ENCODE data around the gene ABHD17C. TPM values are rescaled to one million over a fixed set of nuclear protein-coding genes. Genes with fewer than 3 reads are reported as not detected.
A peak's percentile ranks its signal among the peaks of the same experiment; 100 is the strongest.

Gene ABHD17C
- total RNA-seq, 1 donor from 2014 or later = 7.4 TPM

DNA sequence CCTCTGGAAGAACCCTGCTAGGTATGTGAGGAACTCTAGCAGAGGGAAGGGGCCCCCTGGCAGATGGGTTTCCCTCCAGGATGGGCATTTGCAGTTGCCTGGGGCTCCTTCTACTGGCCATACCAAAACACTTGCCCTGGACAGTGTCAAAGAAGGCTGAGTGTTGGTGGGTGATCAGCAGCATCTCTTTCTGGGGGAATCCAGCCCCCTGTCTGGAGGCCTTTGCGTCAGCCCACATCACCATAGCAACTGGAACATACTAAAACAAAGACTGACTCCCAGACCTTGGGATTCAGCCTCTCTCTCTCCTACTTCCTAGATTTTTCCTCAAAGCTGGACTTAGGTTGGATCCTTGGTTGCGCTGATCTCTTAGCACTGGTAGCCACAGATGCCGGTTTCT, 92.2 kb downstream of the ABHD17C start:
- no peak for DNase-seq (ENCODE audit: low read depth)

DNA sequence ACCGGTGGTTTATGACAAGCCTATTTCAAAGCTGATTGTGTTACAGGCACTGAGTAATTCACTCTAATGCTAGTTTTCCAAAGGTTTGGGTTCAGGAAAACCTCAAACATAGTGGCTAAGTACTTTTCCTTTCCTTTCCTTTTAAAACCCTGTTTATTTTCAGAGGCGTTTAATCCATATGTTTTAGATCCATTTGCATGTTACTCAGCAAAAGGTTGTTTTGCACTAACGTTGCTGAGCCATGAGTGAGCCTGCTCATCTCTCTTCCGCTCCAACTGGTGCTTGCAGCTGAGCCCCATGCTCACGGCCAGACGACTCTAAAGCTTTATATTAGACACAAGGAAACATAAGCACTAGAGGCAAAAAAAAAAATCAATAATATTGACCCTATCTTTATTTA, 93.4 kb downstream of the ABHD17C start:
- DNase-seq (ENCODE audit: low read depth) = no peak

DNA sequence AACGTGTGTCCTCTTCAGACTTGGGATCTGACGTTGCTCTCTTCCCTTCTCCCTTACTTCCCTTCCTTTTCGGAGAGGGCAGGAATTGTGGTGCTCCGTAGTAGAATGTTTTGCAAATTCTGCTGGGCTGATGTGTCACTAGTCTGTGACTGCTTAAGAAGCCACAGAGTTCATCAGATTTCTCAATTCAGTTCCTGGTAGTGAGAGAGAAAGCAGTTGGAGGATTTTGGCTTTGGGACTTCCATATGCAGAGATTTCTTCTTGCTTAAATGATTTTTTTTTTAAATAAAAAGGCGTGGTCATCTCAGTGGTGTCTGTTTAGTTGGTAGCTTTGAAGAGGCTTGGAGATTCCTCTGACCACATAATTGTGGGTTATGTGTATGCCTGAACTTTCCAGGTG, 94.2 kb downstream of the ABHD17C start:
- DNase-seq (ENCODE audit: low read depth) = peak; percentile 9

DNA sequence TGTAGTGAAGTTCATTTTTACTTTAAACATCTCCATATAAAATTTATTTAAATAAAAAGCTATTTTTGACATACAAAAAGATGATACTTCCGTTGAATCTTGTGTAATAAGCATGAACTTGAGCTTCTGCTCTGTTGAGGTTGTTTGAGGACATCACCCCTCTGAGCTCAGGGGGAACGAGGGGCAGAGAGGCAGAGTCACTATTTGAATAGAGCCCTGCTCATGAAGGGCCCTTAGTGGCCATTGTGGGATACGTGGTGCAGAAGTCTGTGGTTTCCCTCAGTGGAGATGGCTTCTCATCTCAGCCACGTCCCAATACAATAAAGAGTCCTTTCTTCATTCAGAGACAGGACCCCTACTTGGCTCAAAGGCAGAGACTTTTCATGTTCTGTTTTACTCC, 94.7 kb downstream of the ABHD17C start:
- no peak for DNase-seq (ENCODE audit: low read depth)

DNA sequence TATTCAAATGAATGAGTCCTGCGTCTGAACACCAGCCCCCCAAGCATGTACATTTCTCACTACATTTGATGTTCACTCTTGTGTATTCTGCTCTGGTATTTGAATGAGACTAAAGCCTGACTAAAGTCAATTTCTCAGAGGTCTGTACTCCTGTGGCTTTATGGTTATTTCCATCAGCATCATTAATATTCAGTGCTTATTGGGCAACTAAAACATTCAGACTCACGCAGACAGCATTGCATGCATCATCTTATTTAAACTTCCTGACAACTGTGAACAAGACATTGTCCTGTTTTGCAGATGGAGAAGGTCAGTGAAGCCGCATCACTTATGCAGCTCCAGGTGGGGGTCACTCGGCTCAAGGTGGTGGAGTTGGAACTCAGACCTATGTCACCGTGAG, 95.1 kb downstream of the ABHD17C start:
- DNase-seq (ENCODE audit: low read depth) = no peak

DNA sequence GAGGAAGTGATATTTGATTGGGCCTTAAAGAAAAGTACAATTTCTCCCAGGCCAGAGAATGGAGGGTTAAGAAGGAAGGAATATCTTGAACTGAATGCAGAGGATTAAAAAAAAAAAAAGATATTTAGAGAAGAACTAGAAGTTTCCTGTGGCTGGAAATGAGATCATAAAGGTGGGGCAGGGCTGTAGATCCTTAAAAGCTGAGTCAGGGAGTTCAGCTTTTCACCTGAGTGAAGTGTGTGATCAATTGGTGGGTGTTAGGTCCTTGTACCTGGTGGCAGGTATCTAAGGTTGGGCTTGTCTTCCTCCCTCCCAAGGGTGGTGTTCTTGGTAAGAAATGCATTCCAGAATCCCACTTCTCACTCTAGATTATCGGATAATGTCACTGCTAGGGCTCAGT, 95.9 kb downstream of the ABHD17C start:
- no peak for DNase-seq (ENCODE audit: low read depth)

DNA sequence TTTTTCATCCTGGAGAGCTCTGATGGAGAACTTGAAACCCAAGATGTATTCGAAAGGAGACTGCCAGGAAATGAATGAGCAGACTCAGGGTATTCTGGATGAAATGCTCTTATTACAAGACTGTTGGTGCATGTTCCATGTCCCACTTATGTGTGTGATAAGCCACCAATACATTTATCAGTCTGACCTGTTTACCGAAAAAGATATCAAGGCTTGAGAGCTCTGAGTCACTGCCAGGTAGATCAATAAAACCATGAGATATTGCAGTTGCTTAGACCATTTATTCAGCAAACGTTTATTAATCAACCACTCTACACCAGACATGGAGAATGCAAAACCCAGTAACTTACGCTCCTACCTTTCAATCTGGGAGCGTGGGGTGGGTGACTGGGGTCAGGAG, 101.3 kb downstream of the ABHD17C start:
- no peak for DNase-seq (ENCODE audit: low read depth)

DNA sequence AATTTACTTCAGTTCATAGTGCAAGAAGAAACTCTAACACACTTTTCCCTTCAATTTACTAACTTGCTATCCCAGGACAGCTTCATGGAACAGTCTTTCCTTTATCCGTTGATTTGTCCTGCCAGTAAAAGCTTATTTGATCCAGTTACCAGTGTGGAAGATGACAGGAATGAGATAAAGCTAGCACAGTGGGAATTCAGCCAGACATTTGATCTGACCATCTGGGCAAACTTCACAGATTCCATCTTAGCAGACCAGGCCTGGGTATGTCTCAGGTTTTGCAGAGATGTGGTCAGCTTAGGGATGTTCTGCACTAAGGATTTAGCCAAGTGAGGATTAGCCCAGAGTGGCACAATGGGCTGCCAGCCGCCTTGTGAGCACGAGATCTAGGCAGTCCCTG, 103.8 kb downstream of the ABHD17C start:
- DNase-seq (ENCODE audit: low read depth) = no peak

DNA sequence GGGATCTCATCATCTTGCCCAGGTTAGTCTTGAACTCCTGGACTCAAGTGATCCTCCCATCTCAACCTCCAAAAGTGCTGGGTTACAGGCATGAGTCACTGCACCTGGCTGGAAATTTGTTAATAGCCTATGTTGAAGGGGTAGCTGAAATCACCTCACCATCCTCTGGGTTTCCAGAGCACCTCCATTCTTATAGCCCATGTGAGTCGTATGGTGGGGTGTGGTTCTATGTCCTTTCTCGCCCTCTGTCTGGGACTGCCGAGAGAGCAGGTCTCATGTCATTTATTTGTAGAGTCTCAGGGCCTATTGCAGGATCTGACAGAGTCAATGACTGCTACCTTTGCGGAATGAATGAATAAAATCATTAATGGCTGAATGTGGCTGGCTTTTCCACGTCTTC, 105.0 kb downstream of the ABHD17C start:
- DNase-seq (ENCODE audit: low read depth) = no peak

DNA sequence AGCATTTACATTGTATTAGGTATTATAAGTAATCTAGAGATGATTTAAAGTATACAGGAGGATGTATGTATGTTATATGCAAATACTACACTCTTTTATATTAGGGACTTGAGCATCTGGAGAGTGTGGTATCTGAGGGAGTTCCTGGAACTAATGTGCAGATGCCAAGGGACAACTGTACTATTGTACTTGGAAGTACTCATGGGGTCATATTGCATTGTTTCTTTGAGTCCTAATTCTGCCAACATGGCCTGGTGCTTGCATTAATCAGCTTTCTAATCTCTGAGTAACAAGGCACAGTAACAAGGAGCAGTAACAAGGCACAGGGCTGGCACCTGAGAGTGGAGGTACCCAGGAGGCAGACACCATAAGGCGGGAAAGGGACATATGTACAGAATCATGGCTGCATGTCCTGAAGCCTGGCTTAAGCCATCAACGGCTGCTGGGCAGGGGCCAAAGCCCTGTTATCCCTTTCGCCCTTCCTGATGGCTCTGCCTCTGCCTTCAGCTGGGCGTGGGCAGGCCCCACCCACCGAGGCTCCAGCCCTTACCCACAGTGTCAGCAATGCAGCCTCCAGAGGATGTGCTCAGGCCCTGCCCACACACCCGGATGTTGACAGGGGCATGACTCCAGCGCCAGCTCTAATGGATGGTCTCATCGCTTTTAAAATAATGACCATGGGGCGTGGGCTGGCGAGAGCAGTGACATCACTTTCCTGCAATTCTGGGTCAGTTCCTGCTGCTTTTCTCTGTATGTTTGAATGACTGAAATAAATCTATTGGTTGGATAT, 107.0 kb downstream of the ABHD17C start:
- no peak for DNase-seq (ENCODE audit: low read depth)

DNA sequence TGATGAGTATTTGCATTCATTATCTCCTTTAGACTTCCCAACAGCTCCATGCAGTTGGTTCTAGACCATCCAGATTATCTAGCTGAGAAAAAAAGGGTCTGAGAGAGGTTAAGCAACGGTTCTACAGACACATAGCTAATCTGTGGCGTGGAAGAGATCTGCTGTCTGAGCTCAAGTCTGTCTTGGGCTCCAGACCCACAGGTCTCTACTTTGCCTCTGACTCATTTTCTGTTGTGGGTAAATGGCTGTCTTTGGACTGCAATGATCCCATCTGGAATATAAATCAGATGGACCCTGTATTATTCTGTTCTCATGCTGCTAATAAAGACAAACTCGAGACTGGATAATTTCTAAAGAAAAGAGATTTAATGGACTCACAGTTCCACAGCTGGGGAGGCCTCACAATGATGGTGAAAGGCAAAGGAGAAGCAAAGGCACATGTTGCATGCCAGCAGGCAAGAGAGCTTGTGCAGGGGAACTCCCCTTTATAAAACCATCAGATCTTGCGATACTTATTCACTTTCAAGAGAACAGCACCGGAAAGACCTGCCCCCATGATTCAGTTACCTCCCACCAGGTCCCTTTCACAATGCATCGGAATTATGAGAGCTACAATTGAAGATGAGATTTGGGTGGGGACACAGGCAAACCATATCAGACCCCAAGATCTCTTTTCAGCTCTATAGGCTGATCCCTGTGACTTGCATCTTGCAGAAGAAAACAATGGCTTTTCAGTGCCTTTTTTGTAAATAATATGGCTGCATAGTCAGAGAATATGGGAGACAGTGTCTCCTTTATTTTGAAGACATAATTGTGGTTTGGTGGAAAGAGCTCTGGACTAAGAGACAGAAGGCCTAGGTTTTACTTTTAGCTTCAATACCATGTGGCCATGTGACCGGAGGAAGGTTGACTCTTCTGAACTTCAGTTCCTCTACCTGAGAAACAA, 108.7 kb downstream of the ABHD17C start:
- DNase-seq (ENCODE audit: low read depth) = no peak

DNA sequence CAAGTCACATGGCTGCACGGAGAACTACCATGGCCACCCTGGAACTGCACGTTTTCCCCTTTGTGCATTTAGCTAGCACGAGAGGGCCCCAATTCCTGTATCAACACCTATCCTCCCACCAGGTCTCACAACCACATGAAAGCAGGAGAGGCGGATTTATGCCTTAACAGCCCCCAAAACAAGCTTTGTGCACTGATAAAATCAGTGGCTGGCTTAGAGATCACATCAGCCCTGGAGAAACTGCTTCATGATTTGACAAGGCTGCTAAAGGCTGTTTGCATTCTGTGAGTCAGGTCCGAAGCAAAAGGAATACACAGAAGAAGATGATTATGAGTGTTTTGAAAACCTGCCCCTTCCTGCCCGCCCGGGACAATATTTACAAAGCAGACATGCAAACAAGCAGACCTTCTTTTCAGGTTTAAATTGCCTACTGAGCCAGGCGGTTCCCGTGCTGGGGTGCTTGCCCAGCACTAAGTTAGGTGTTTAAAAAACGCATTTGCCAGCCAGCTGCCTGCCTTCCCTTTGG, 109.9 kb downstream of the ABHD17C start:
- no peak for DNase-seq (ENCODE audit: low read depth)

Other genes with a start within 250 kb of the ABHD17C start
- gene CEMIP, start 84.1 kb downstream of the ABHD17C start, total RNA-seq = 0.20 and 0.52 TPM in 2 replicates